Epidermal melanocyte (primary cell): ENCODE data around the gene TAC3.
A peak's percentile ranks its signal among the peaks of the same experiment; 100 is the strongest.

Source experiments
- DNase-seq: peaks from one replicate; pipeline ENCODE4 v3.0.0; 2011; ENCODE audit warnings: low spot score; ENCODE audit not compliant: insufficient read length

The TAC3 gene

GRCh38 chr12:57005980-57006808 is 10.1 kb downstream of the TAC3 start, which contains the start of gene ZBTB39:
Gene ZBTB39, minus strand, starts transcription at chr12:57006546. Its CDS starts 1,629 bp downstream, at chr12:57004917.
- peak; percentile 64 for DNase-seq

- no peak for DNase-seq
Measured at GRCh38 chr12:57004651-57005050, 11.7 kb downstream of the TAC3 start.

- no peak for DNase-seq
Measured at GRCh38 chr12:57003395-57003794, 12.9 kb downstream of the TAC3 start.

GRCh38 chr12:57001448-57001906 is 14.9 kb downstream of the TAC3 start:
- DNase-seq, result peak; percentile 45

GRCh38 chr12:57000393-57000792 is 15.9 kb downstream of the TAC3 start:
- DNase-seq, result no peak

GRCh38 chr12:56999456-56999855 is 16.9 kb downstream of the TAC3 start:
- no peak for DNase-seq

GRCh38 chr12:56998981-56999380 is 17.3 kb downstream of the TAC3 start:
- no peak for DNase-seq

GRCh38 chr12:56998316-56998715 is 18.0 kb downstream of the TAC3 start:
- no peak for DNase-seq

- DNase-seq, result no peak
Measured at GRCh38 chr12:56996793-56997545, 19.4 kb downstream of the TAC3 start.

- no peak for DNase-seq
Measured at GRCh38 chr12:56995930-56996496, 20.3 kb downstream of the TAC3 start.

- no peak for DNase-seq
Measured at GRCh38 chr12:56995201-56995929, 21.0 kb downstream of the TAC3 start.

GRCh38 chr12:56994231-56994746 is 22.0 kb downstream of the TAC3 start:
- no peak for DNase-seq

- DNase-seq, result no peak
Measured at GRCh38 chr12:56993346-56993745, 23.0 kb downstream of the TAC3 start.

GRCh38 chr12:56991319-56992246 is 24.7 kb downstream of the TAC3 start:
- DNase-seq, result no peak

GRCh38 chr12:56990648-56991318 is 25.5 kb downstream of the TAC3 start:
- DNase-seq, result no peak

GRCh38 chr12:56989861-56990610 is 26.3 kb downstream of the TAC3 start:
- no peak for DNase-seq

GRCh38 chr12:56988207-56988739 is 28.1 kb downstream of the TAC3 start:
- no peak for DNase-seq

- peak; percentile 76 for DNase-seq
Measured at GRCh38 chr12:56987551-56988053, 28.7 kb downstream of the TAC3 start.
